ENCODE results near the gene RBM20. TPM values are rescaled to one million over a fixed set of nuclear protein-coding genes. Genes with fewer than 3 reads are reported as not detected.

The RBM20 gene
- total and polyA plus RNA-seq, 7 donors = 0.23 to 7.8 (median 5.4) TPM; not detected in 1

DNA sequence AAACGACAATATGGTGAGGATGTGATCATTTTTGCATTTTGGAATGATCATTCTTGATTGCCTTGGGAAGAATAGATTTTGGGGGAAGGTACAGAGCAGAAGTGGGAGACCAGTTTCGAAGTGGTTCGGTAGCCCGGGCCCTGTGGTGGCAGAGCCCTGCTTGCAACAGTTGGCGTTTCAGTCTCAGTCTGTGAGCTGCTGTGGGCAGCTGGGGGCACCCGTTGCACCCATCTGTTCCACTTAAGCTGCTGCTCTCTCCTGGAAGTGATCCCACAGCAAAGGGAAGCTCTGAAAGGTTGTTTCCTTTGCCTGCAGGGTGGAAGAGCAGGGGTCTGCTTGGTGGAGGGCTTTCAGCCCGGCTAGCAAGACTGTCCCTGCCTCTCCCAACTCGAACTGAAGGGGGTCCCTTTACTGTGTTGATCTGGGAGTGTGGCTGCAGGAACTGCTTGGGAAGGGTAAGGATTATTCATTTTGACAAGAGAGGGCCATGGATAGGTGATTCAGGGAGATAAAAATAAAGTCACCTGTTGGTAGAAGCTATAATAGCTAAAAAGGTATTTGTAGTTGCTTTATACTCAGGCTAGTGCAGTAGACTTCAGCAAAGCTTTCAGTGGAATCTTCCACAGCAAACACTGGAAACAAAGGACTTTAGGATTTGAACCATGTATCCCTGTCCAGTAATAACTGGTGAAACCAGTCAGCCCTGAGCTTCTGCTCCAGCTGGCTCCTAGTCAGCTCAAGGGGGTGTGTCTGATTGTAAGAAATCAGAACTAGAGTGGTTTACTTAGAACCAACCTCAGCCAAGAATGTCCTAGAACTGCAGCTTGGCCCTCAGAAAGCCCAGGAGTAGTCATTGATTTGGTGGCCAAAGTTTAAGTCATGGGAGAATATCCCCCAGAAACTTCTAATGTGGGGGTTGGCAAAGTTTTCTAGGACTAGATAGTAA is 174.4 kb downstream of the RBM20 start:
- no peaks in the 10 kb centered on the region for H3K36me3 ChIP-seq
- H3K4me3 ChIP-seq = no peak overlapping the region
- TF ChIP-seq EP300 (IDR thresholded peaks at IDR 0.05) = no peak
- no peak for TF ChIP-seq POLR2A (IDR thresholded peaks at IDR 0.05)
- no peak for TF ChIP-seq POLR2AphosphoS5 (IDR thresholded peaks at IDR 0.05)
- TF ChIP-seq, protein P1, sequence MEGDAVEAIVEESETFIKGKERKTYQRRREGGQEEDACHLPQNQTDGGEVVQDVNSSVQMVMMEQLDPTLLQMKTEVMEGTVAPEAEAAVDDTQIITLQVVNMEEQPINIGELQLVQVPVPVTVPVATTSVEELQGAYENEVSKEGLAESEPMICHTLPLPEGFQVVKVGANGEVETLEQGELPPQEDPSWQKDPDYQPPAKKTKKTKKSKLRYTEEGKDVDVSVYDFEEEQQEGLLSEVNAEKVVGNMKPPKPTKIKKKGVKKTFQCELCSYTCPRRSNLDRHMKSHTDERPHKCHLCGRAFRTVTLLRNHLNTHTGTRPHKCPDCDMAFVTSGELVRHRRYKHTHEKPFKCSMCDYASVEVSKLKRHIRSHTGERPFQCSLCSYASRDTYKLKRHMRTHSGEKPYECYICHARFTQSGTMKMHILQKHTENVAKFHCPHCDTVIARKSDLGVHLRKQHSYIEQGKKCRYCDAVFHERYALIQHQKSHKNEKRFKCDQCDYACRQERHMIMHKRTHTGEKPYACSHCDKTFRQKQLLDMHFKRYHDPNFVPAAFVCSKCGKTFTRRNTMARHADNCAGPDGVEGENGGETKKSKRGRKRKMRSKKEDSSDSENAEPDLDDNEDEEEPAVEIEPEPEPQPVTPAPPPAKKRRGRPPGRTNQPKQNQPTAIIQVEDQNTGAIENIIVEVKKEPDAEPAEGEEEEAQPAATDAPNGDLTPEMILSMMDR (IDR thresholded peaks at IDR 0.05) = no peak
- peaks cover 0 to 74% (median 71%) of the 10 kb centered on the region in 4 donors for H3K4me1 ChIP-seq
- H3K27ac ChIP-seq = peak overlapping the region; percentile 79 to 90 (median 85)
- H3K27me3 ChIP-seq = no peaks in the 10 kb centered on the region
- DNase-seq = peak; percentile 53
- H3K9me3 ChIP-seq = no peaks in the 10 kb centered on the region
- intact Hi-C loops (cut with DNase I) = no loop called here
- WGBS, 2 donors = 75 to 85% methylated on average over 8 of the region's 8 CpGs

DNA sequence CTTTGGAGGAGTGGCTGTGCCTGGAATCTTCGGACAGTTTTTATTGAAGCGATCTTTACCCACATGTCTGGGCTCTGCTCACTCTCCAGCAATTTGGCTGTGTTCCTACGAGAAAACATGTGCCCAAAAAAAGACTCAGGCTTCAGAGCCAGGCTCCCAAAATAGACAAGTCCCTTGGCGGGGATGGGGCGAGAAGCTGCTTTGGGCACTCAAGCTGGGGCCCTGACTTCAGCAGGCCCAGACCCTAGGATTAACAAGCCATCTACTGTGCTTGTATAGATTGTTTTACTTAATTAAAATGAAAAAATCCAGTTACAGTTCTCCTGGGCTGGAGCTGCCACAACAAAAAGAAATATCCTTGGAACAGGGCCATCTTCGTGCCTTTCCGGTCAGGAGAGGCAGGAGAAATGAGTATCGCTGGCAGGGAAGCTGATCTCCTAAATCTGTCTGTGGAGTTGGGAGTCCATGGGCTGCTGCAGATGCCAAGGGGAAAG is 176.2 kb downstream of the RBM20 start:
- WGBS, 2 donors = 47 to 64% methylated on average over 8 of the region's 8 CpGs
- peaks cover 0 to 84% (median 81%) of the 10 kb centered on the region in 4 donors for H3K4me1 ChIP-seq
- peak; percentile 15 to 81 (median 50) for TF ChIP-seq EP300 (IDR thresholded peaks at IDR 0.05)
- peak; percentile 64 to 82 (median 78) for TF ChIP-seq POLR2AphosphoS5 (IDR thresholded peaks at IDR 0.05)
- TF ChIP-seq, protein P1 (IDR thresholded peaks at IDR 0.05) = no peak
- no peak for TF ChIP-seq POLR2A (IDR thresholded peaks at IDR 0.05)
- H3K4me3 ChIP-seq = no peak overlapping the region
- H3K9me3 ChIP-seq = no peaks in the 10 kb centered on the region
- H3K27ac ChIP-seq = peak overlapping the region; percentile 79 to 90 (median 85)
- intact Hi-C loops (cut with DNase I) = loop anchor here (2.0 to 10.0 kb wide), 2 partner anchors 52 to 176 kb away; partner anchors contain the start of gene RBM20
- peak; percentile 95 for DNase-seq
- H3K36me3 ChIP-seq = no peaks in the 10 kb centered on the region
- no peaks in the 10 kb centered on the region for H3K27me3 ChIP-seq

DNA sequence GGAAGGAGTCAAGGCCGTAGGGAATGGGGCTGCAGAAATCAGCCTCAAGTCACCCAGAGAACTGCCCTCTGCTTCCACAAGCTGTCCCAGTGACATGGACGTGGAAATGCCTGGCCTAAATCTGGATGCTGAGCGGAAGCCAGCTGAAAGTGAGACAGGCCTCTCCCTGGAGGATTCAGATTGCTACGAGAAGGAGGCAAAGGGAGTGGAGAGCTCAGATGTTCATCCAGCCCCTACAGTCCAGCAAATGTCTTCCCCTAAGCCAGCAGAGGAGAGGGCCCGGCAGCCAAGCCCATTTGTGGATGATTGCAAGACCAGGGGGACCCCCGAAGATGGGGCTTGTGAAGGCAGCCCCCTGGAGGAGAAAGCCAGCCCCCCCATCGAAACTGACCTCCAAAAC is 177.4 kb downstream of the RBM20 start:
- Histone ChIP-seq H3K27me3 (no peaks in the 10 kb centered on the region), H3K36me3 (no peaks in the 10 kb centered on the region), H3K27ac (peak overlapping the region; percentile 79 to 90 (median 85)), H3K4me1 (peaks cover 0 to 91% (median 89%) of the 10 kb centered on the region in 4 donors), H3K4me3 (no peak overlapping the region), H3K9me3 (no peaks in the 10 kb centered on the region)
- 85 to 95% methylated on average over 7 of the region's 7 CpGs for WGBS, 2 donors
- TF ChIP-seq POLR2AphosphoS5 (IDR thresholded peaks at IDR 0.05) = no peak
- no peak for TF ChIP-seq EP300 (IDR thresholded peaks at IDR 0.05)
- TF ChIP-seq, protein P1 (IDR thresholded peaks at IDR 0.05) = no peak
- TF ChIP-seq POLR2A (IDR thresholded peaks at IDR 0.05) = no peak
- intact Hi-C loops (cut with DNase I) = loop anchor here (2.0 to 10.0 kb wide), 2 partner anchors 51 to 177 kb away; partner anchors contain the start of gene RBM20
- DNase-seq = peak; percentile 71

DNA sequence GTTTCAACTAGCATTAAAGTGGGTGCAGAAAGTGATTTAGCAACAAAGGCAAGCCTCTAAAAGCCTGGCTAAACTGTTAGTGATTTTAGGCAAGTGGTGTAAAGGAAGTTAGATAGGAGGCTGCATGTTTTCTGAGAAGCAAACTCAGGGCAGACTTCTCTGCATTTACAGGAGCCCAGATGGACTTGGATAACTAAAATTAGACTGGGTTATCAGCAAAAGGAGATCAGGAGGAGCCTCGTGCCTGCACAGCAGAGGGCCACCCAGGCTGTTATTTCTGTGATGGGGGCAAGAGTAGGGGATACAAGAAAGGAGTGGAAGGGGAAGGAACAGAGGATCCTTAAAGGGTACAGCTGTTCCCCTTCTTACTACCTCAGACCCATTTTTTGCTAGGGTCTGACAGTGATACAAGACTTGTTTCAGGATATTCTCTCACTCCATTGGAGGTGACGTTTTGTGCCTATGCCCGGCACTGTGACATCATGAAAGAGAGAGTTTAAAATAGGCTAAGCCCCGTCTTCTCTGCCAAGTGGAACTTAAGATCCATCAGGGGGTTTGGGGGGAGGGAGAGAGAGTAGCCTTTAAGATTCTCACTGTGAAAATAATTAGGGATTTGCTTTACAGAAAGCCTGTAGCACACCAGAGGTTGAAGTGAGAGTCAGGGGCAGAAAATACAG is 178.0 kb downstream of the RBM20 start:
- H3K4me3 ChIP-seq = no peak overlapping the region
- H3K36me3 ChIP-seq = no peaks in the 10 kb centered on the region
- H3K4me1 ChIP-seq = peaks cover 0 to 97% (median 96%) of the 10 kb centered on the region in 4 donors
- TF ChIP-seq, protein P1 (IDR thresholded peaks at IDR 0.05) = no peak
- TF ChIP-seq EP300 (IDR thresholded peaks at IDR 0.05) (peak in 2 of 4 donors; percentile 40 to 50), POLR2A (IDR thresholded peaks at IDR 0.05) (no peak), POLR2AphosphoS5 (IDR thresholded peaks at IDR 0.05) (peak in 2 of 4 donors; percentile 15 to 24)
- WGBS, 2 donors = 58 to 66% methylated on average over 4 of the region's 4 CpGs
- peak; percentile 56 for DNase-seq
- peak overlapping the region; percentile 79 to 90 (median 85) for H3K27ac ChIP-seq
- no peaks in the 10 kb centered on the region for H3K9me3 ChIP-seq
- H3K27me3 ChIP-seq = no peaks in the 10 kb centered on the region
- intact Hi-C loops (cut with DNase I) = loop anchor here (10.0 kb wide), 1 partner anchor 177 kb away; the partner anchor contains the start of gene RBM20

All from sigmoid colon (tissue), 7 donors.